Lower lobe of right lung (tissue), 2 donors: ENCODE measurements around the gene SCO2. TPM values are rescaled to one million over a fixed set of nuclear protein-coding genes. Genes with fewer than 3 reads are reported as not detected.

Experiments used
- ATAC-seq, 2 donors: fragments of 200-7000 bp; cut with Tn5 transposase; one replicate each; pipeline ENCODE4 v1.9.1; 2020 to 2022; ENCODE audit warnings: mild to moderate bottlenecking in 2 of 2, moderate library complexity in 2 of 2
- DNase-seq: peaks from one replicate; pipeline ENCODE4 v3.0.0-alpha.2; 2020
- H3K27ac ChIP-seq: fragments of 200-600 bp; one replicate; pipeline ENCODE4 v1.8.0; 2022
- H3K27me3 ChIP-seq: fragments of 200-600 bp; one replicate; pipeline ENCODE4 v1.8.0; 2022; ENCODE audit warnings: low read depth
- H3K36me3 ChIP-seq: fragments of 200-600 bp; one replicate; pipeline ENCODE4 v1.8.0; 2022; ENCODE audit warnings: mild to moderate bottlenecking
- H3K4me1 ChIP-seq: fragments of 200-600 bp; one replicate; pipeline ENCODE4 v1.8.0; 2022
- H3K4me3 ChIP-seq: fragments of 200-600 bp; one replicate; pipeline ENCODE4 v1.8.0; 2022; ENCODE audit warnings: mild to moderate bottlenecking
- H3K9me3 ChIP-seq: fragments of 200-600 bp; one replicate; pipeline ENCODE4 v1.8.0; 2022
- CTCF ChIP-seq: fragments of 200-600 bp; IDR thresholded peaks from one replicate; pipeline ENCODE4 v1.8.0; 2022; ENCODE audit warnings: antibody characterized with exemption, mild to moderate bottlenecking
- intact Hi-C: fragments of 100-400 bp; cut with DNase I; formaldehyde crosslinking; loops from one replicate; pipeline ENCODE4 v1.11.0; 2022
- long read RNA-seq: library from polyadenylated mRNA; unstranded; transcript quantifications from one replicate; pipeline ENCODE4 v2.0.0, GENCODE V29; 2021
- total RNA-seq: library from RNA; stranded (reverse); fragmentation: NEBNext Ultra II Directional; extraction: Animal tissue kit (Norgen Biotek cat#: 25700); gene quantifications from one replicate; pipeline ENCODE4 v1.2.1, GENCODE V29; 2021
- donor health status: DM: no; HTN: yes; CAD: no; lungs with severe emphysema.

SCO2 gene, protein sequence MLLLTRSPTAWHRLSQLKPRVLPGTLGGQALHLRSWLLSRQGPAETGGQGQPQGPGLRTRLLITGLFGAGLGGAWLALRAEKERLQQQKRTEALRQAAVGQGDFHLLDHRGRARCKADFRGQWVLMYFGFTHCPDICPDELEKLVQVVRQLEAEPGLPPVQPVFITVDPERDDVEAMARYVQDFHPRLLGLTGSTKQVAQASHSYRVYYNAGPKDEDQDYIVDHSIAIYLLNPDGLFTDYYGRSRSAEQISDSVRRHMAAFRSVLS
- total RNA-seq = 4.9 TPM
- long read RNA-seq, partial matches to known transcripts = 0 of 21 reads
- long read RNA-seq, other reads (novel, unspliced or antisense) = 20 of 21 reads

GRCh38 chr22:50525104-50525857, at the start of gene SCO2:
TSS of gene SCO2 (minus strand) at chr22:50525598. CDS start at chr22:50524411, 1,187 bp downstream.
- H3K27ac ChIP-seq = peak within 1 kb of the TSS; percentile 93
- H3K4me1 ChIP-seq = peaks cover 45% of the 10 kb centered on the region
- ATAC-seq (peak; percentile 63 to 74), DNase-seq (peak; percentile 98)
- intact Hi-C loops = no loop called here
- peak; percentile 38 for TF ChIP-seq CTCF
- peaks cover 38% of the 10 kb centered on the region for H3K36me3 ChIP-seq
- H3K27me3 ChIP-seq = no peaks in the 10 kb centered on the region
- H3K9me3 ChIP-seq = no peaks in the 10 kb centered on the region
- peak within 1 kb of the TSS; percentile 79 for H3K4me3 ChIP-seq

- no peaks in the 10 kb centered on the region for H3K4me1 ChIP-seq
- H3K27me3 ChIP-seq = no peaks in the 10 kb centered on the region
- H3K9me3 ChIP-seq = no peaks in the 10 kb centered on the region
- H3K4me3 ChIP-seq = no peak overlapping the region
- no peak for TF ChIP-seq CTCF
- H3K27ac ChIP-seq = no peak overlapping the region
- DNase-seq (peak; percentile 35), ATAC-seq (no peak)
- intact Hi-C loops = no loop called here
- H3K36me3 ChIP-seq = peaks cover 5% of the 10 kb centered on the region
These were observed 49.0 kb upstream of the SCO2 start for GRCh38 chr22:50574383-50574755.

- Histone ChIP-seq H3K27me3 (no peaks in the 10 kb centered on the region), H3K4me3 (no peak overlapping the region), H3K36me3 (peaks cover 5% of the 10 kb centered on the region), H3K27ac (no peak overlapping the region), H3K9me3 (no peaks in the 10 kb centered on the region), H3K4me1 (no peaks in the 10 kb centered on the region)
- DNase-seq (peak; percentile 32), ATAC-seq (no peak)
- intact Hi-C loops = no loop called here
- no peak for TF ChIP-seq CTCF
These were observed 48.3 kb upstream of the SCO2 start for GRCh38 chr22:50573491-50574382.

DNA sequence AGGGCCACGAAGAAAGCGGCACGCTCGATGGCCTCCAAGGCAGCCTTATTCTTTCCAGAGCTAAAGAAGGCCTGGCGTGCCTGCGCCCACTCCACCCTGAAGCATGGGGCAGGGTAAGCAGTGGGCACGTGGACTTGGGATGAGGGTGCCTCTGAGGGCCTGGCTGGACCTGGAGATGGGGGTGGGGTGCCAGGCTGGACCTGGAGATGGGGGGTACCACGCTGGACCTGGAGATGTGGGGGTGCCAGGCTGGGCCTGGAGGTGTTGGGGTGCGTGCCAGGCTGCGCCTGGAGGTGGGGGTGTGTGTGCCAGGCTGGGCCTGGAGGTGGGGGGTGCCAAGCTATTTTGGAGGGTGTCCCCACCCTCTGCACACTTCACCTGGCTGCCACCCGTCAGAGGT, 47.6 kb upstream of the SCO2 start:
- no peak for TF ChIP-seq CTCF
- ATAC-seq = no peak
- Histone ChIP-seq H3K27ac (no peak overlapping the region), H3K36me3 (peaks cover 5% of the 10 kb centered on the region), H3K27me3 (no peaks in the 10 kb centered on the region), H3K4me3 (no peak overlapping the region), H3K4me1 (no peaks in the 10 kb centered on the region), H3K9me3 (no peaks in the 10 kb centered on the region)
- peak; percentile 21 for DNase-seq
- intact Hi-C loops = no loop called here
